Raji (cell line): Measurements from ENCODE around the gene FGFR3.

Source experiments
- POLR2A ChIP-seq: IDR thresholded peaks from 2 replicates; pipeline ENCODE4 v1.6.1; 2011; ENCODE audit warnings: low read depth, low read length, control low read depth; ENCODE audit not compliant: insufficient read depth

FGFR3 gene

DNA sequence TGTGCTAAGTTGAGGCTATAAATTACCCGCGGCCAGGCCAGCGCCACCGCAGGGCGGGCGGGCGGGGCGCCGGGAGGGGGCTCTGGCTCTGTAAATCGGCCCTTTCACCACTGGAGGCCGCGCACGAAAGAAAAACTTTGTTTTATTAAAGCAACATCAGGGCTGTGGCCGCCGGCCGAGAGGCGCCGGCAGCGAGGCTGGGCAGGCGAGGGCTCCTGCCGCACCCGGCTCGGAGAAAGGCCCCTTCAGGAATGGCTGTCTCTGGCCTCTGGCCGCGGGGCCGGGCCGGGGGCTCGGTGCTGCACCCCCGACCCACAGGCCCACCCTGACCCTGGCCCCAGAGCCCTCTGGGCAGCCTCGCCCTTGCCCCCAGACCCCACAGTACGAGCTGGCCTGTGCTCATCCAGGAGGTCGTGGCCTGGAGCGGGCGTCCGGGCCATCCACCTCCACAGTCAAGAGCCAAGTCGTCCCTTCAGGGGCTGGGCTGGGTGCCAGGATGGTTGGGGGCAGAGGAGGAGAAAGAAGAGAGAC is 29.5 kb upstream of the FGFR3 start:
- no peak for TF ChIP-seq POLR2A

DNA sequence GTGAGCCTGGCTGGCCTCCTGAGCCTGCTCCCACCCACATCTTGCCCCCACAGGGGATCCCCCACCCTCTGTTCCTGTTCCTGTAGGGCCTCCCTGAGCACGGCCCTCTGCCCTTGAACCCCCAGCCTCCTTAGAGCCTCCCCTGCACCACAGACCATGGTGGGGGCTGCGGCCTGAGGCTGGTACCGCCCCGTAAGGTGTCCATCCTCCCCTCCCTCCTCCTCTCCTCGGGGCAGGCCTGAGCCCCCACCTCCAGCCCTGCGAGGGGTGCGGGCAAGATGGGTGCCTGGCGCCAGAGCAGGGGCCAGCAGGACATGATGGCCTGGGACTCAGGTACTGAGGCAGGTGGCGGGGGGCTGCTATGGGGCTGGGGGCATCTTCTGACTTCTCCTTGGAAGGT is 28.4 kb upstream of the FGFR3 start:
- no peak for TF ChIP-seq POLR2A

DNA sequence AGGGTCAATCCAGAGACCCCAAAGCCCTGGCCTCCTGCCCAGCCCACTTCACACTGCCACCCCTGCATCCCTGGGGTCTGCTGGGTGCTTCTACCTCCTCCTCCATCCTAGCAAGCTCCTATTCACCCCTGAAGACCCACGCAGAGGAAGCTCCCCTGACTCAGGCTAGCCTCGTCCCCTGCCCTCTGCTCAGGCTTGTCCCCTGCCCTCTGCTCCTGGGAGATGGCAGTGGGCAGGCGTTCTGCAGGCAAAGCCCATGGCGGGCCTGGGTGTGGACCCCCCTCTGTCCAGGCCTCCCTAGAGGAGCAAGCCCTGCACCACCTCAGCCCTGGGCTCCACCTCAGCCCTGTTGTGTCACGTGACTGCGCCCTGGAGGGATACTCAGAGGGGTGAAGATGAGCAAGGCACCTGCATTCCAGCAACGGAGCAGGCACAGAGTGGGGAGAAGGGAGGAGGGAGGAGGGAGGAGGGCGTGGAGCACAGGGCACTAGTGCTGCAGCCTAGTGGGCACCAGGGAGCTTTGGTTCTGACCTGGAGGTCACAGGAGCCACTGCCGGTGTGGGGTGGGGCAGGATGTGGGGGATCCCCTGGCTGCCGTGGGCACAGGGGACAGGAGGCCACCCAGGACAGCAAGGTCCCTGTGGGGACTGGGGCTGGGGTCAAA is 27.6 kb upstream of the FGFR3 start:
- TF ChIP-seq POLR2A: no peak

DNA sequence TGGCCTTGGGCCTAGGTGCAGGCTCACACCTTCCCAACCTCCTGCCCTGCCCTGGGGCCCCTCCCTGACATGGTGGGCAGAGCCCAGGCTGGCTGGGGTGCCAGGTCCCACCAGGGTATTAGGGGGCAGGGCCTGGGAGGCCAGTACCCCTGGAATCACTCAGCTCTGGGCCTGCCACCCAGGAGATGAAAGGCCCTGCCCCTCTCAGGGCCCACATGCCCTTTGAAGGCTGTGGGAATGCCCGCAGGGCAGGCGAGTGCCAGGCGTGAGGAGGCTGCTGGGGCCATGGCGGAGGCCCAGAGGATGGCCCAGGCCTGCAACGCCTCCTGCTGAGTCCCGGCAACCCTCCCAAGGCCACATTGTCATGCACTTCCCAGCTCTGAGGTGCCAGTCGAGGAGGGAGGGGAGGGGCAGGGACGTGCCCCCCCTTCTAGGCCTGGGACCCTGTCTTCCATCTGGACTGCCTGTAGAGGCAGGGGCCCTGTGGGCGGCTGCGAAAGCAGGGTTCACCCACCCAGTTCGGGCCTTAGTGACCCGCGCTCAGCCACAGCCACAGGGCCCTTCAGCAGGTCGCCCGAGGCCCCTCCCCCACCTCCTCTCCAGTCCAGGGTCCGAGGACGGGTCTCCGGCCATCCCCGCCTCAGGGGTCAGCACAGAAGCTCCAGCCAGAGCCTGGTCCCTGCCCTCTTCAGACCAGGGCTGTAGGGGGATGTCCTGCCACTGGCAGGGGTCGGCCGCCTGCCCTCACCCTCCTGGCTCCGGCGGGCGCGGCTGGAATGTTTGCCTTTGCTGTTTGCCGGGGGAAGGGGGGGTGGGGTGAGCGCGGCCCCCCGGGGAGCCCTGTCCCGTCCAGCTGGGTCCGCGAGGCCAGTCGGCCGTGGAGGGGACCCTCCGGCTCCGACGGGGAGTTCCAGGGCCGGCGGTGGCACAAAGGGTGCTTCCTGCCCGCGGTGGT is 26.7 kb upstream of the FGFR3 start:
- TF ChIP-seq POLR2A: no peak

DNA sequence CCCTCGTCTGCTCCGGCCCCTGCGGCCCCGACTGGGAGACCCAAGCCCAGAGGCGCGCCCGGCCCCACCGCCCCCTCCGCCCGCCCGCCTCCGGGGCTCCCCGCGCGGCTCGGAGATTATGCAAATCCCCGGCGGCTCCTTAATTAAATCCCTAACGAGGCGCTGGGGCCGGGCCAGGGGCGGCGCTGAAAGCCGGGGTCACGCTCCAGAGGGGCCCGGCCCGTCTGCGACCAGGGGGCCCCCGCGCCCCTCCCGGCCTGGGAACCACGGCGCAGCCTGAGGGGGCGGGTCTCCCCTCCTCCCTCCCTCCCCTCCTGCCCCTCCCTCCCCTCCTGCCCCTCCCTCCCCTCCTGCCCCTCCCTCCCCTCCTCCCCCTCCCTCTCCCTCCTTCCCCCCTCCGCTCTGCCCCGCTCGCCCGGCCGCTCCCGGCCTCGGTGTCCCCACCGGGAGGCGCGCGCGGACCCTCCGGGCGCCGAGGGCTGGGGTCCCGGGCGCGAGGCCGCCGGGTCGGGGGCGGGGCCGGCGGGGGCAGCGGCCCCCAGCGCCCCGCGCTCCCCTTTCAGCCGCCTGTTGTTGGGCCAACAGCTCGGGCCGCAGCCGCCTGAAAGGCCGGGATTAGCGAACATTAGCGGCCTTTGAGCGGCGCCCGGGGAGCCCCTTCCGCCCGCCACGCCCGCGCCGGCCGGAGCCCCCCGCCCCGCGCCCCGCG is 25.9 kb upstream of the FGFR3 start:
- no peak for TF ChIP-seq POLR2A

DNA sequence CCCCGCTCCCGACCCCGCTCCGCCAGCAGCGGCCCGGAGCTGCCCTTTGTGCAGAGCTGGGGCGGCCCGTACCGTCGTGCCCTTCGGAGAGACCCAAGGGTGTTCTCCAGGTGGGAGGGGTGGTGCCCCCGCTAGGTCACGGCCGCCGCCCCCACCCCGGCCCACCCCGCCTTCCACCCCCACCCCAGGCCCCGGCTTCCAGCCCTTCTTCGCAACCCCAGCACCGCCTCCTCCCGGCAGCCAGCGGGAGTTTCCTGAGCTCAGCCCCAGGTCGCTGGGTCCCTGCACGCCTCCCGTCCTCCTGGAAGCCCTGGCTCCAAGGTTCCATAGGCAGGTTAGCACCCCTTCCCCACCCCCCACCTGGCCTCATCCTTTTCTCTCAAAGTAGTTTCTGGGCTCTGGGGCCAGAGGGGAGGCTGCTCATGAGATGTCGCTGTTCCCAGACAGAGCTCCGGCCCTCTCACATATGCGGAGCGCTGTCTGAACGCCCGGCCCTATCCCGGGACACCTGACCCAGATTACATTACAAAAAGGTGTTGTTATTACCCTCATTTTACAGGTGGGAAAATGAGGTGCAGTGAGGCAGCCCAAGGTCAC is 25.2 kb upstream of the FGFR3 start:
- no peak for TF ChIP-seq POLR2A

DNA sequence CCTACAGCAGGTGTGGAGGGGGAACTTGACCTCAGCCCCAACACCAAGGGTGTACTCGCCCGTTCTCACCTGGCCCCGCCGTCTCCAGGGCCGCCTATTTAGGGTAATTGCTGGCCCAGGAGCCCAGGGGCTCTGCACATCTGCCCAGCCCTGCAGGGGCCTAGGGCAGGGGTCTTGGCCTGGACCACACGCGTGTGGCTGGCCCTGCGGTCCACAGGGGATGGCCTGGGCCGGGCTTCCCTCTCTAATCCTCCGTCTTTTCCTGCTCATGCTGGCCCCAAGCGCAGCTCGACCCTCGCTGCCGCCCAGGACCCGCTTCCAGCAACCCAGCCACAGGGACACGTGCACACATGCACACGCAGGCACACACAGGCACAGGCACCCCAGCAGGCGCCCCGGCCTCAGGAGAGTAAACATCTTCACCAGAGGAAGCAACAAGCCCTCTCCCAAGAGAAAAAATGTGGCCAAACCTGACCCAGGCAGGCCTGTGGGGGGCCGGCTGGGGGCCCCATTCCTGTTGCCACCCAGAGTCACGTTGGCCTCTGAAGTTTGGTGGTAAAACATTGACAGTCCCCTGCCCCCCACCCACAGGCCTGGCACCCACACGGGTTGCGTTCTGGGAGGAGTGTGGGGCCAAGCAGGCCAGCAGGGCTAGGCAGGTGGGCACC is 24.6 kb upstream of the FGFR3 start:
- TF ChIP-seq POLR2A: no peak

DNA sequence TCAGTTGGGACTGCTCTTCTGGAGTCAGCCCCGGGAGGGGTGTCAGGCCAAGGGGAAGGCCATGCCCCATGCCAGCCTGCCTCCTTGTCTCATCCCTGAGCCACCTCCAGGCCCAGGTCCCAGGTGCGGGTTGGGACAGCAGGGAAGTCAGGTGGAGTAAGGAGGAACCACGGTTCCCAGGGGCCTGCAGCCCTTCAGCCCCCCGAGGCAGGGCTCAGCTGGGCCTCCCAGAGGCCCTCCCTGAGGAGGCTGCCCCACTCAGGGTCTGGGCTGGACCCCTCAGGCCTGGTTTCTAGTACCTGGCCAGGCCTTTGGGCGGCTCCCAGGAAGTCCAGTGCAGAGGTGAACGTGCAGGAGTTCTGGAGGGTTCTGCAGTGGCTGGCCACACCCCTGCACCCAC is 23.4 kb upstream of the FGFR3 start:
- no peak for TF ChIP-seq POLR2A

DNA sequence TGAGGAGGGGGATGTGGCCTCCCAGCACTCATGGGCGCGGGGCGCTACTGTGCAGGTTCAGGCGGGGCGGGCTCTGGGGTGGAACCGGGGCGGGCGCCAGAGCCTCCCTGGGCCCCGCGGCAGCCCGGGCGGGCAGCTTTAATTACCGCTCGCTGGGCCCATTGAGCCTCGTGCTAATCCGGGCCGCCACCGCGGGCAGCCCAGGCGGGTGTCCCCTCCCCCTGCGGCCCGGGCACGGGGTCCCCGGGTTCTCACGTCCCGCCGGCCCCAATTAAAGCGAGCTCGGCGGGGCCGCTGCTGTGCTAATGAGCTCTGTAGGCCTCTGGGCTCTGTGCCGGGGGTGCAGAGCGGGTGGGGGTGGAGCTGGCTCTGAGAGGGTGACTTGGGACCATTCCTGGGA is 22.8 kb upstream of the FGFR3 start:
- no peak for TF ChIP-seq POLR2A

DNA sequence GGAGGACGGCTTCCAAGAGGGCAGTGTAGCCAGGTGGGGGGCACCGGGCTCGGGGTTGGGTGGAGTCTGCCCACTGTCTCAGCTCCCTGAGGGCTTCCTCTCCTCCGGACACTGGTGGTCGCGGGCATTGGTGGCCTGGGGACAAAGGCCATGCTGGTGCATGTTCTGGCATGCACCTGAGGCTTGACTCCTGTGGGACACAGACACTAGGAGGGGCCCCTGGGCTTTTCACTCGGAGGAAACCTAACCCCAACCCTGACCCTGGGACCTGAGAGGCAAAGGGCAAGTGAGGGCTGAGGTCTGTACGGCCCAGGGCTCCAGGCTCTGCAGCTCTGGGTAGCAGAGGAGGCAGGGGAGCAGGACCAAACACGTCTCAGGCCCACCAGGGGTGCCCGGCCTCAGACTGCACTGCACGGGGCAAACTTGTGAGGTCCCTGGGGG is 22.3 kb upstream of the FGFR3 start:
- TF ChIP-seq POLR2A: no peak

DNA sequence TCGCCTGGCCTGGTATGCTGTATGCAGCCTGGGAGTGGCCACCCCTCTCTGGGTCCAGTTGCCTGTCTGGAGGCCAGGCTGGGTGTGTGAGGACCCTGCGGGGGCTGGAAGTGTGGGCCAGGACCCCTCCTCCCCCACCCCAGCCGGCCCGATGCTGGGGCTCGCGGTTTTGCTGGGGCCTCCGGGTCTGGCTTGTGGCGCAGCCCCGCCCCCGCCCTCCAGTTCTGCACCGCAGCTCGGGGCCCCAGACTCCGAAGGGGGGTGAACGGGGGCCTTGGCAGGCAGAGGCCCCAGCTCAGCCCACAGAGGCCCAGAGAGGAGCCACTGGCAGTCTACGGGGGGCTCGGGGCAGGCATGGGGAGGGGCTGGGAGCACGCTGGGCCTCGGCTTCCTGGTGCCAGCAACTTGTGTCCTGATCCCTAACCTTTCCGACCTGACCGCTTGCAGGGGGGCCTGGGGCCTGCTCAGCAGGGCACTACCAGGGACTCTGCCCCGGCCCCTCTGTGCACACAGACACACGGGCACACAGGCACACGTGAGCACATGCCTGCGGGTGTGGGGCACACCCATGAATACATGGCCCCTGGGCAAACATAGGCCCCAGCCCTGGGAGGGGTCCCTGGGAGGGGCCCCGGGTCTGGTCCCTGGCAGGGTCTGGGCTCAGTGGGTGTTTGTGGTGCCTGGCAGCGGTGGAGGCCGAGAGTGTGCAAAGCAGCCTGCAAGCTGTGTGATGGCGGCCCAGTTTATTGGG is 21.4 kb upstream of the FGFR3 start:
- TF ChIP-seq POLR2A: no peak

DNA sequence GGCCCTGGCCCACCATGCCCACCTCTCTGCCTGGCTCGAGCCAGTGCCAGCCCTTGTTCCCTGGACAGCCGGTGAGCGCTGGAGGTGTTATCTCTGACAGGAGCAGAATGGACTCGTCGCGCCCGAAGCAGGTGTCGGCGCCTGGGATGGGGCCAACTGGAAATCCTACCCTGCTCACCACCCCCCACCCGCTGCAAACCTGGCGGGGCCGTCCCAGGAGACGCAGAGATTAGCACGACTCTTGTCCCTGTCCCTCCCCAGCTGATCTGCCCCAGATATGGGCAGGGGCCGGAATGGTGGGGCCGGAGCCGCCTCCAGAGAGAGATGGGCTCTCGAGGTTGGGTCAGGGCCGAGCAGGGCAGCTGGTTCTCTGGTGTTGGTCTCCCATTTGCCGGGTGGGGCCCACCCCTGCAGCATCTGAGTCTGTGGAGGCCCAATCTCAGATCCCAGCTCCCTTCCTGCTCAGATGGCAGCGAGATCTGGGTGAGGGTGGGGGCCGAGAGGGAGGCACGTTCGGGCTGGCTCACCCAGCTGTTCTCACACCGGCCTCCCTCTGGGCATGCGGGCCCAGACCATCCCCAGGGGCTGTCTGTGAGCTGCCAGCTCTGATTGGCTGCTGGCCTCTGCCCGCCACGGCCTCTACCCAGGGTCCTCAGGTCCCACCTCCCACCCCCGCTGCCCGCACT is 20.1 kb upstream of the FGFR3 start:
- TF ChIP-seq POLR2A: no peak

DNA sequence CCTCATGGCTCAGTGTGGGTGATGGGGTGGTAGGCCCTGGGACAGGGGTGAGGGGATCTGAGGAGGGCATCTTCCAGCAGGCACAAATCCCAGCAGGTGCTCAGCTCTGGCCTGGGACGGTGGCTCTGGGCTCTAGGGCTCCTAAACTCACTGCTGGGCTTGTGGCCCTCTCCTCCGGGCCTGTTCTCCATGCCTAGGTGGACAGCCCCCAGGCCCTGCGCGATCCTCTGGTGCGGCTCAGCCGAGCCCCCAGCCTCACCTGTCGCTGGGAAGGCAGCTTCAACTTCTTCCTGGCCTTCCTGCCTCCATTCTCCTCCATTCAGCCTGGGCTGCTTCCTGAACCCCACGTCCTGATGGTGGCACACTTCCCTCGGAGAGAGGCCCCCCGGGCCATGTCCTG is 19.3 kb upstream of the FGFR3 start:
- no peak for TF ChIP-seq POLR2A
